IgD-negative memory B cell (primary cell): ENCODE data around the gene SORL1. TPM values are rescaled to one million over a fixed set of nuclear protein-coding genes. Genes with fewer than 3 reads are reported as not detected.

ENCODE experiments used
- H3K27ac Mint-ChIP-seq, 3 donors: one replicate each; pipeline ENCODE4 v1.8.0; 2020 to 2022; ENCODE audit warnings: mild to moderate bottlenecking in 3 of 3, mixed read lengths in 3 of 3, moderate library complexity in 1 of 3
- H3K27me3 Mint-ChIP-seq: one replicate; pipeline ENCODE4 v1.8.0; 2021; ENCODE audit warnings: mixed read lengths
- H3K36me3 Mint-ChIP-seq: one replicate; pipeline ENCODE4 v1.8.0; 2020; ENCODE audit warnings: mild to moderate bottlenecking, mixed read lengths
- H3K4me1 Mint-ChIP-seq, 3 donors: one replicate each; pipeline ENCODE4 v1.8.0; 2020 to 2022; ENCODE audit warnings: mixed read lengths in 3 of 3, mild to moderate bottlenecking in 1 of 3
- H3K4me3 Mint-ChIP-seq, 4 donors: one replicate each; pipeline ENCODE4 v1.8.0; 2020 to 2022; ENCODE audit warnings: mild to moderate bottlenecking in 4 of 4, mixed read lengths in 4 of 4, moderate library complexity in 3 of 4
- H3K9me3 Mint-ChIP-seq, 3 donors: one replicate each; pipeline ENCODE4 v1.8.0; 2020 to 2021; ENCODE audit warnings: mixed read lengths in 3 of 3, mild to moderate bottlenecking in 1 of 3
- polyA plus RNA-seq: library from polyadenylated mRNA; unstranded; fragments of 300-500 nt; fragmentation: Illumina TruSeq; gene quantifications from one replicate; pipeline ENCODE4 v1.2.3, GENCODE V29; 2021

Gene SORL1
- polyA plus RNA-seq, 1 donor from 2014 or later, result 25.8 TPM

DNA sequence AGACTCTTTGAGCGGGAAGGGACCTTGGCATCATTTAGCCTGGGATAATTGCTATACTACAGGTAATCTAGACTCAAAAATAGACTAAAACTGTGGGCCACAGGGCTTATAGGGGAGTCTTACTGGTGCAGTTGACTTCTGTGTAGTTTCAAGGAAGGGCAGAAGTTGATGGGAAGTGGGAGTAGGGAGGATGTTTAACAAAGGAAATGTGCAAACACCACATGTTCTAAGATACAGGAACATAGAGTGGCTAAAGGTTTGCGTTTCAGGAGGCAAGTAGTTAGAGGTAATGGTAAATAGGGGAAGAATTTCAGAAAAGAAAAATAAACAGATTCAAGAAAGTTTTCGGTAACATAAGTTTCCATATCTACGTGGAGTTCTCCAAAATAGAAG is 14.4 kb upstream of the SORL1 start:
- Mint-ChIP-seq H3K27ac (no peak overlapping the region), H3K4me3 (no peak overlapping the region), H3K27me3 (no peaks in the 10 kb centered on the region), H3K4me1 (peaks cover 0 to 1% (median 0%) of the 10 kb centered on the region in 3 donors), H3K9me3 (no peaks in the 10 kb centered on the region), H3K36me3 (no peaks in the 10 kb centered on the region)

DNA sequence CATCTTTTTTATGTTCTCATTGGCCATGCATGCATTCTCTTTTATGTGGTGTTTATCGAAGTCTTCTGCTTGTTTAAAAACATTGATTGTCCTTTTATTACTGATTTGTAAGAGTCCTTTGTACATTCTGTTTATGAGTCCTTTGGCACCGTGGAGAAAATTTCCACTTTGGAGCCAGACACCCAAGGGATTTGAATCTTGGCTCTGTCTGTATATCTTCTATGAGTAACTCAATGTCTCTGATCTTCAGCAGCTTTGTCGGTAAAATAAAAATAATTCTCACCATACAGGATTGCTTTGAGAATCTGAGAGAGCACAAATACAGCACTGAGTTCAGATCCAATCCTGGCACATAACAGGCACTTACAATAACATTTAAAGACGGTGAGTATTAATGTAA is 12.8 kb upstream of the SORL1 start:
- no peak overlapping the region for H3K4me3 Mint-ChIP-seq
- no peaks in the 10 kb centered on the region for H3K9me3 Mint-ChIP-seq
- no peaks in the 10 kb centered on the region for H3K27me3 Mint-ChIP-seq
- no peak overlapping the region for H3K27ac Mint-ChIP-seq
- peaks cover 0 to 1% (median 1%) of the 10 kb centered on the region in 3 donors for H3K4me1 Mint-ChIP-seq
- no peaks in the 10 kb centered on the region for H3K36me3 Mint-ChIP-seq

DNA sequence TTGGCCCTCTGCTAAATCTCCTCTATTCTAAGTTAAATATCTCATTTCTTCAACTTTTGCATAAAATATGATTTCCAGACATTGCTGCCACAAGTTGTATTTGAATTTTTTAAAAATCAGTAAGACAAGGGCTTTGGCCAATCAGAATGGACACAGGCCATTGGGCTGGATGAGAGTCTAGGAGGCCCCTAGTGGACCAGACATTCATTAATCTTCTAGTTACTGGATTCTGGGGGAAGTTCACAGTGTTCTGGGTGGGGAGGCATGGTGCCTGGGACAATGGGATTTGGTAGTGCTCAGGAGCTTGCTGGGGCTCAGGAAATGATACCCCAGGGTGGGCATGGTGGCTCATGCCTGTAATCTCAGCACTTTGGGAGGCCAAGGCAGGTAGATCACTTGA is 12.4 kb upstream of the SORL1 start:
- Mint-ChIP-seq H3K27ac (no peak overlapping the region), H3K4me3 (no peak overlapping the region), H3K36me3 (no peaks in the 10 kb centered on the region), H3K4me1 (peaks cover 0 to 5% (median 3%) of the 10 kb centered on the region in 3 donors), H3K27me3 (no peaks in the 10 kb centered on the region), H3K9me3 (no peaks in the 10 kb centered on the region)

DNA sequence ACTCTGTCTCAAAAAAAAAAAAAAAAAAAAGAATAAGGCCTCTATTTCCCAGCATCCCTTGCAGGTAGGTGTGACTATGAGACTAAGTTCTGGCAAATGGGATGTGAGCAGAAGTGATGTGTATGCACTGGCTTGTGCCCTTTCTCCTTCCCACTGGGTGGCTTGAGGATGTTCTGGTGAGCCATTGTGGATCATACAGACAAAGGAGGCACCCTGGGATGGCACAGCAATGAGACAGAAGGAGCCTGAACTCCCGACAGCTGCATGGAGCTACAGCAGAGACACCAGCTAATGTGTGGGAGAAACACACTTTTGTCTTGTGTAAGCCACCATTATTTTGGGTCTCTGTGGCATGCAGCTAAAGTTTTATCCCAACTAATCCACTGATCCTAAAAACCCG is 10.6 kb upstream of the SORL1 start:
- no peaks in the 10 kb centered on the region for H3K36me3 Mint-ChIP-seq
- H3K27me3 Mint-ChIP-seq, result peaks cover 1% of the 10 kb centered on the region
- H3K4me1 Mint-ChIP-seq, result peaks cover 2 to 16% (median 14%) of the 10 kb centered on the region in 3 donors

DNA sequence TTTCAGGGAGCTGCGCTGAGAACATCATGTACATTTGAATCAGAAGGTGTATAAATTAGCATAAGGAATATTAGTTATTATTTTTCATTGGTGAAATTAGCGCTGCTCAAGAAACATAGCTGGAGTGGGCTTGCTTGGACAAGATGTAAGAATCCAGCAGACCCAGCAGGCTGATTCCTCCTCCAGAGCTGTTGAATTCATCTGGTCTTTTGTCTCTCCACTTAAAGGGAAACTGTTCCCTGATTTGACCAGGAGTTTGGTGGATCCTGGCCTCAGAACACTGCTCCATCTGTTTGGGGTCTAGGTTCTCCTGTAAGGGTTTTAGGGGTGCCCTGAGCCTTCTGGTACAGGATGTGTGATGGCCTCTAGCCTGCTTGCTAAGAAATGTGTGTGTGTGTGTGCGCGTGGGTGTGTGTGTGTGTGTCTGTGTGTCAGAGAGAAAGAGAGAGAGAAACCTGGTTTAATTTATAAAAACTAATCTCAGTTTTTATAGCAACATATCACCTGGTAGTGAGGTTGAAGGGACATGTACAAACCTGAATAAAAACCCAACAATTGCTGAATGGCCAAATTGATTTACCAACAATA is 8.3 kb upstream of the SORL1 start:
- no peaks in the 10 kb centered on the region for H3K36me3 Mint-ChIP-seq
- H3K4me1 Mint-ChIP-seq, result peaks cover 10 to 31% (median 29%) of the 10 kb centered on the region in 3 donors
- no peak overlapping the region for H3K27ac Mint-ChIP-seq
- H3K9me3 Mint-ChIP-seq, result no peaks in the 10 kb centered on the region
- no peak overlapping the region for H3K4me3 Mint-ChIP-seq
- H3K27me3 Mint-ChIP-seq, result peaks cover 3% of the 10 kb centered on the region

More for the DNA sequence above, 10.6 kb upstream of the SORL1 start:
- no peak overlapping the region for H3K4me3 Mint-ChIP-seq
- no peak overlapping the region for H3K27ac Mint-ChIP-seq
- no peaks in the 10 kb centered on the region for H3K9me3 Mint-ChIP-seq

DNA sequence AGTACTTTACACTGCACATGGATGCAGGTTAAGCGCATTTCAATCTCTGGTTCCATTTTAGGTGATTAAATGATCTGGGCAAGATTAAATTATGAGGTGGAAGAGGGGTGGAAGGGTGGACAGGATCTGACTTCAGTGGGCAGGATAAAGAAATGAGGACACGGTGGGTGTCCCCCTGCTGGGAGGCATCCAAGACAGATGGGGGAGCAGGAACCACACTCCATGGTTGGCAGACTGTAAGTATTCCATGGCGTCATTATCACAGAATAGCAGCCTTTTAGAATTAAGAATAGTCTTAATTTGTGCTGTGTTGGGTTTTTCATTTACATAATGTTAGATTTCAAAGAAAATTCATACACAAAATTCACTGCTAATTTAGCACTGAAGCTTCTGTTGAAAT is 7.6 kb upstream of the SORL1 start:
- Mint-ChIP-seq H3K9me3 (no peaks in the 10 kb centered on the region), H3K27ac (no peak overlapping the region), H3K27me3 (peaks cover 8% of the 10 kb centered on the region), H3K36me3 (peaks cover 1% of the 10 kb centered on the region), H3K4me3 (no peak overlapping the region), H3K4me1 (peaks cover 16 to 38% (median 36%) of the 10 kb centered on the region in 3 donors)

DNA sequence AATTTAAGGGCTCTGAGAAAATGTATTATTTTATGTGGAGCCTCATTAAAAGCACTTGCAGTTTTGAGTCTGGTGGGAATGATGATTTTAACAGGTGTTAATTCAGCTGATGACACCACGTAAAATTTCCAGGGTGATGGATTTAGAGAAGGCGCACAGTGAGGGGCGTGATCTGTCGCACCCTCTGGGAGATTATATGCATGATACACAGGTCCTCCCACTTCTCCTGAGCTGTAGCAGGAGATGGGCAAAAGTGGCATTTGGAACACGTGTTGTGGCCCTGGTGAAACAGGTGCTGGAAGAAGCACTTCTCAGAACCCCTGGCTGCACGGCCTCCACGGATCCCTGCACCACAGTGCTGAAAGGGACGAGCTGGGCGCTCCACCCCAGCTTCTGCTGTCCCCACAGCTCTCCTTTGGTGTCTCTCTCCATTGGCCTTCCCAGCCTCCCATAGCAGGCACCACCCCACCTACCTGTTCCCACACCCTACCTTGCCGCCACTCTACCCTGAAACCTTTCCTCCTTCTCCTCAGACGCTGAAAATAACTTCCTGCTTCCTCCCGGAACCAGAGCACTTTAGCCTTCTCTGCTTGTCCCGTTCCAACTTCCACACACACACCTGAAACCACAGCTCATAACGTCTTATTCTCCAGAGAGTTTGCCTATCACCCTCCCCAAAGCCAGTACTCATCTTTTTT is 6.9 kb upstream of the SORL1 start:
- H3K27me3 Mint-ChIP-seq, result peaks cover 11% of the 10 kb centered on the region
- H3K27ac Mint-ChIP-seq, result no peak overlapping the region
- H3K4me1 Mint-ChIP-seq, result peaks cover 16 to 43% (median 38%) of the 10 kb centered on the region in 3 donors
- peaks cover 1% of the 10 kb centered on the region for H3K36me3 Mint-ChIP-seq
- H3K4me3 Mint-ChIP-seq, result peak overlapping the region in 2 of 4 donors; percentile 22 to 74
- H3K9me3 Mint-ChIP-seq, result no peaks in the 10 kb centered on the region

DNA sequence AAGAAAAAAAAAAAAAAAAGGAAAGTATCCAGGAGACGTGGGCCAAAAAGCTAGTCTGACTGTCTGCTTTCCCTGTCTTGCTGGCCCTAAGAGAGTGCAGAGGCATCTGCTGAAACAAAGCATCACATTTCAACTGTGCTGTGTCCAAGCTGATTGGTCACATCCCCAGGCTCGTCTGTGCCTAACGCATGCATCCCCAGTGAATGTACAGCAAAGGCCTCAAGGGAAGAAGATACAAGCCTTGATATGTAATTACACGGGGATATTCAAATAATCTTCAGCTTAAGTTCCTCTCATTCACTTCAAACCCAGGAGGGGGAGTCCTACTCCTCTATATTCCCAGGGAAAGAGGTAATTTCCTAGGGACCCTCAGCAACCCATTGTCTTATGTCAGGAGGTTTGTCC is 5.4 kb upstream of the SORL1 start:
- Mint-ChIP-seq H3K27ac (peak overlapping the region in 2 of 3 donors; percentile 19 to 83), H3K9me3 (no peaks in the 10 kb centered on the region)

DNA sequence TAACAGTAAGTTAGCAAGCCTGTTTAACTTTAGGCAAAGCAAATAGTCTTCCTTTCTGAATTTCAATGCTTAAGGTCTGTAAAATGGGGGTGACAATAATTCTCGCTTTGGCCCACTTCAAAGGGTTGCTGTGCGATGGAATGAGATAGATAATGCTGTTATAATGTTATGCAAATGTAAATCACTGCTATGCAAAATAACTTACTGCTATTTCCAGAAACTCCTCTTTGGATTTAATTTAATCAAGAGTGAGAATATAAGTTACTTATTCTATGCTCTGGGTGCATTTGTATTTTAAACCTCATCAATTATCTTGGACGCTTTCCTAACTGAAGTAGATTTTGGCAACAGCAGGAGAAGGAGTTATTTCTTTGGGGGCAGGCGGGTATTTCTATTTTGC is 4.1 kb upstream of the SORL1 start:
- peaks cover 22% of the 10 kb centered on the region for H3K27me3 Mint-ChIP-seq
- peak overlapping the region in 1 of 3 donors; percentile 0 for H3K27ac Mint-ChIP-seq
- peaks cover 26 to 59% (median 55%) of the 10 kb centered on the region in 3 donors for H3K4me1 Mint-ChIP-seq
- peak overlapping the region in 2 of 4 donors; percentile 6 to 24 for H3K4me3 Mint-ChIP-seq
- no peaks in the 10 kb centered on the region for H3K9me3 Mint-ChIP-seq
- H3K36me3 Mint-ChIP-seq, result peaks cover 1% of the 10 kb centered on the region

More for the DNA sequence above, 5.4 kb upstream of the SORL1 start:
- H3K4me3 Mint-ChIP-seq, result peak overlapping the region in 1 of 4 donors; percentile 66
- H3K27me3 Mint-ChIP-seq, result peaks cover 18% of the 10 kb centered on the region
- H3K36me3 Mint-ChIP-seq, result peaks cover 1% of the 10 kb centered on the region
- peaks cover 26 to 55% (median 50%) of the 10 kb centered on the region in 3 donors for H3K4me1 Mint-ChIP-seq

DNA sequence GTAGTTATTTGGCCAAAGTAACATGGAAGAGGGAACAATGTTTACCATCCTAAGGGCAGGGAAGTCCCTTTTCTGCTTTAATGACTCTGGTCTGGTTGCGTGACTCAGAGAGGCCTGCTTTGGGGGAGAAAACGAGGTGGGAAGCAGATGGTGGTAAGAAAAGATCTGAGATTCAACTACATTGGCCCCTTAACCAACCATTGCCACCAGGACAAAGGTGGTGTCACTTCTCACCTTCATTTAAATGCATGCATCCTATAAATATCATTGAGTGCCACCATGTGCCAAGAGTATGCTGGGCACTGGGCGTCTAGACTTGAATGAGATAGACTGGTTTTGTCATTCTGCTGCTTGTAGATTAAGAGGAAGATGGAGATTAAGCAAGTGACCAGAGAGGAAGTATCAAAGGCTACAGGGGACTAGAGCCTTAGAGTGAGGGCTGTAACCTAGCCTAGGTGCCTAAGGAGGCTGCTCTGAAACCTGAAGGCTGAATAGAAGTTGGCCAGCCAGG is 3.6 kb upstream of the SORL1 start:
- Mint-ChIP-seq H3K4me1 (peaks cover 26 to 63% (median 55%) of the 10 kb centered on the region in 3 donors), H3K36me3 (peaks cover 1% of the 10 kb centered on the region), H3K27ac (peak overlapping the region; percentile 0 to 75 (median 42)), H3K9me3 (no peaks in the 10 kb centered on the region), H3K4me3 (peak overlapping the region in 3 of 4 donors; percentile 24 to 74 (median 67)), H3K27me3 (peaks cover 22% of the 10 kb centered on the region)

DNA sequence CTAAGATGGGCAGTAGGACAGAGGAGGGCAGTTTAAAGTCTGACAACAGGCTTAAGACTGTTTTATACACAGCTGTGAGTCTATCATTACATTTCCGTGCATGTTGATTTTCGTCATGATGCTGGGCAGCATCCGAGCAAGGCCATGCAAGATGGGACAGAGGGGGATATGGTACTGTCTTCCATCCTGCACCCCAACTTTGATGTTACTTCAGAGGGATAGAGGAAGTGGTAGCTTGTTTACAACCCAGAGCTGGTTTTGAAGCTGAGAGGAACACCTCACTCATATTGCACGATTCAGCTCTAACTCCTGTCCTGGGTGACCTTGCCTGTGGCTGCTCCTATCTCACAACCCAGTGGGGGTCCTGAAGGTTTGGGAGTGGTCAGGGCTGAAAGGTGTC is 3.0 kb upstream of the SORL1 start:
- Mint-ChIP-seq H3K36me3 (peaks cover 1% of the 10 kb centered on the region), H3K27ac (peak overlapping the region; percentile 0 to 75 (median 27)), H3K4me1 (peaks cover 26 to 69% (median 55%) of the 10 kb centered on the region in 3 donors), H3K27me3 (peaks cover 22% of the 10 kb centered on the region), H3K4me3 (peak overlapping the region; percentile 14 to 74 (median 38)), H3K9me3 (no peaks in the 10 kb centered on the region)

DNA sequence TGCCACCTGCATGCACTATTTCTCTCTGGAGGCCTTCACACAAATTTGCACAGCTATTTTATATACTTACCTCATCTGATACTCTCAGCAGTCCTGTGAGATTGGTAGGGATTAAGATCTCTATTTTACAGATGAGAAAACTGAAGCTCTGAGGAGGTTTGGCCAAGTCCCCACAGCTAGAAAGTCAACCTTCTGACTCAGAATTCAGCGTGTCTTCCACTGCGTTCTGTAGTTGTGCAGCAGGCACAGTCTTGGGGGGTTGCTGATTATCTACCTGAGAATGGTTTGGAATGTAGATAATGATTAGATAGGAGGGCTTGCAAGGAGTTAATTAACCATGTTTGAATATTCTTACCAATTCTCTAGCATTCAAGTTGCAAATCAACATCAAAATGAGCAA is 2.5 kb upstream of the SORL1 start:
- H3K36me3 Mint-ChIP-seq, result peaks cover 1% of the 10 kb centered on the region
- no peaks in the 10 kb centered on the region for H3K9me3 Mint-ChIP-seq
- H3K27me3 Mint-ChIP-seq, result peaks cover 22% of the 10 kb centered on the region
- peaks cover 26 to 70% (median 51%) of the 10 kb centered on the region in 3 donors for H3K4me1 Mint-ChIP-seq
- H3K27ac Mint-ChIP-seq, result peak overlapping the region in 1 of 3 donors; percentile 75
- H3K4me3 Mint-ChIP-seq, result peak overlapping the region in 3 of 4 donors; percentile 24 to 74 (median 53)

DNA sequence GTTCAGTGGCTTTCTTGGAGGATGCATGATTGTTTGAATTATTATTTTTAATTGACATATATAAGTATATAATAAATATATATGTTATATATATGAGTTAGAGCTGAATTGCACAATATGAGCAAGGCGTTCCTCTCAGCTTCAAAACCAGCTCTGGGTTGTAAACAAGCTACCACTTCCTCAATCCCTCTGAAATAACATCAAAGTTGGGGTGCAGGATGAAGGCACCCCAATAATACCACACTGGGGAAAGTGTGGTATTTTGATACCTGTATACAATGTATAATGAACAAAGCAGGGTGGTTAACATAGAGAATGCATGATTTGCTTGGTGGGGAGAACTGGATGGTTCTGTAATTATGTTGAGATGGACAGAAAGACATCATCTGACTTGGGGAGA is 1.7 kb upstream of the SORL1 start:
- no peaks in the 10 kb centered on the region for H3K9me3 Mint-ChIP-seq
- peak overlapping the region in 2 of 3 donors; percentile 23 to 89 for H3K27ac Mint-ChIP-seq
- peak overlapping the region; percentile 1 to 94 (median 78) for H3K4me3 Mint-ChIP-seq
- peaks cover 1% of the 10 kb centered on the region for H3K36me3 Mint-ChIP-seq
- peaks cover 22% of the 10 kb centered on the region for H3K27me3 Mint-ChIP-seq
- peaks cover 26 to 66% (median 52%) of the 10 kb centered on the region in 3 donors for H3K4me1 Mint-ChIP-seq

DNA sequence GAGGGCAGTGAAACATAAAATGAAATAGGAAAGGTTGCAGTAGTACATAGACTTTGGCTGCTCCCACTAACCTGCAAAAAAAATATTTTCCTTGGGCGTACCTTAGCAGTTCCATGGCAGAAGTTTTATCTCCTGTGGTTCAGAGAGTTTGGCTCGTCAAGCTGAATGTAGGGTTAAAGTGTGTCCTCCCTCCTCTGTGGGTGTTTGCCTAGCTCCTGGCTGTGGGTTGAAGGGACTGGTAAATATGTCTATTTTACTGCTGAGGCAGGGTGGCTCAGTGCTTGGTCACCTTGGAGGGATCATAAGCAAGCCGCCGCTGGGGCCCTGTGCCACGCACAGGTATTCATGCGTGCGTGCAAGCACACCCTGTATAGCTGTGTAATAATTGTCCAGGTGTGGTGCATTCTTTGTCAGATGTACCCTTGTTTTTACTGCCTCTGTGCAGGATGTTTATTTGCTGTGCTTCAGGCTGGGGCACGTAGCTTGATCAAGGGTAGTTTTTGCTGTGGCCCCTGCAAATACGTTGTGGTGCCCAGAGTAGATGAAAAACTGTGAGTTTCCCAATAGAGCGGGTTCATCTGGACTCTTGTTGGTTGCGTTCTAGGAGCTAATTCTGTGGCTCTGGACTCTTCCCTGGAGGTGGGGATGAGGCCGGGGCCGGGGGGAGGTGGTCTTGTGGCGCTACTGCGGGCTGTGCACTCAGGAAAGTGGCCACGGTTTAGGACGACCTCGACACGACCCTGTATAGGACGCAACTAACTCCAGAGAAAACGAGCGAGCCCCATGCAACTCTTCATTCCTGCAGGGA is 732 bp upstream of the SORL1 start:
- H3K36me3 Mint-ChIP-seq, result peaks cover 1% of the 10 kb centered on the region
- no peaks in the 10 kb centered on the region for H3K9me3 Mint-ChIP-seq
- H3K27ac Mint-ChIP-seq, result peak overlapping the region; percentile 23 to 89 (median 49)
- peaks cover 21% of the 10 kb centered on the region for H3K27me3 Mint-ChIP-seq
- H3K4me3 Mint-ChIP-seq, result peak overlapping the region; percentile 85 to 94 (median 92)
- peaks cover 24 to 62% (median 43%) of the 10 kb centered on the region in 3 donors for H3K4me1 Mint-ChIP-seq
